ENCODE measurements around the gene TUBGCP3. TPM values are rescaled to one million over a fixed set of nuclear protein-coding genes. Genes with fewer than 3 reads are reported as not detected.

The TUBGCP3 gene
- total and polyA plus RNA-seq, 2 experiments from 2014 or later: 12.8 to 40.2 TPM

GRCh38 chr13:112457485-112457884, 130.5 kb downstream of the TUBGCP3 start (continued):
- no peak for TF ChIP-seq ZNF462 (CRISPR knock-in tag; IDR thresholded peaks at IDR 0.05)
- no peak for TF ChIP-seq REST (IDR thresholded peaks at IDR 0.05; ENCODE audit: unreplicated experiment)
- no peak for TF ChIP-seq EZH2phosphoT487 (IDR thresholded peaks at IDR 0.05; ENCODE audit: unreplicated experiment)

- Histone ChIP-seq H3F3A (replicated peaks; ENCODE audit: low read depth) (no peaks in the 10 kb centered on the region), H3K9me2 (ENCODE audit: insufficient read depth) (no peaks in the 10 kb centered on the region; the same call in 1 of the 2 replicates), H2AFZ (no peak overlapping the region), H3K4me1 (ENCODE audit: insufficient read depth) (no peaks in the 10 kb centered on the region), H3K4me3 (no peak overlapping the region), H3K4me2 (no peak overlapping the region), H3K79me2 (replicated peaks; ENCODE audit: insufficient read depth) (no peaks in the 10 kb centered on the region), H3K27ac (ENCODE audit: low read depth) (no peak overlapping the region), H4K20me1 (replicated peaks; ENCODE audit: insufficient read depth) (no peaks in the 10 kb centered on the region), H3K27me3 (ENCODE audit: insufficient read depth) (no peaks in the 10 kb centered on the region), H3K36me3 (ENCODE audit: insufficient read depth) (no peaks in the 10 kb centered on the region)
- Mint-ChIP-seq H3K9me3 (no peaks in the 10 kb centered on the region), H3K27me3 (ENCODE audit: insufficient read depth, low read depth, poor library complexity) (peaks cover 4% of the 10 kb centered on the region), H3K4me1 (no peaks in the 10 kb centered on the region), H3K27ac (no peak overlapping the region), H3K36me3 (ENCODE audit: low read depth) (no peaks in the 10 kb centered on the region), H3K4me3 (no peak overlapping the region)
- DNase-seq (ENCODE audit: low spot score) (no peak), ATAC-seq (no peak)
- TF ChIP-seq ETS1 (IDR thresholded peaks at IDR 0.05) (no peak), ZNF114 (CRISPR knock-in tag; IDR thresholded peaks at IDR 0.05) (no peak)
Observed at GRCh38 chr13:112457081-112457480, 130.9 kb downstream of the TUBGCP3 start.
